GM23248 (cell line): ENCODE data around the gene DCDC1. TPM values are rescaled to one million over a fixed set of nuclear protein-coding genes. Genes with fewer than 3 reads are reported as not detected.

Experiments used
- DNase-seq: peaks from one replicate; pipeline ENCODE4 v3.0.0-alpha.2; 2015
- H2AFZ ChIP-seq: fragments of 200-600 bp; sonication (generic); 2 replicates; pipeline ENCODE4 v1.6.1; 2016; ENCODE audit warnings: antibody characterized with exemption
- H3F3A ChIP-seq: fragments of 200-600 bp; sonication (generic); 2 replicates; pipeline ENCODE4 v1.6.1; 2016; ENCODE audit warnings: mild to moderate bottlenecking, antibody characterized with exemption, mixed run types; ENCODE audit not compliant: insufficient read depth
- H3K27ac ChIP-seq: fragments of 200-600 bp; sonication (generic); 2 replicates; pipeline ENCODE4 v1.5.1; 2016; ENCODE audit warnings: mild to moderate bottlenecking
- H3K27me3 ChIP-seq: fragments of 200-600 bp; sonication (generic); replicated peaks from 2 replicates; pipeline ENCODE4 v1.6.1; 2016; ENCODE audit warnings: mild to moderate bottlenecking; ENCODE audit not compliant: insufficient read depth
- H3K36me3 ChIP-seq: fragments of 200-600 bp; sonication (generic); 2 replicates; pipeline ENCODE4 v1.6.1; 2016; ENCODE audit warnings: low read depth, mild to moderate bottlenecking
- H3K4me1 ChIP-seq: fragments of 200-600 bp; sonication (generic); 2 replicates; pipeline ENCODE4 v1.6.1; 2016; ENCODE audit warnings: mild to moderate bottlenecking; ENCODE audit not compliant: insufficient read depth
- H3K4me2 ChIP-seq: fragments of 200-600 bp; sonication (generic); one replicate; pipeline ENCODE4 v1.6.1; 2016; ENCODE audit warnings: mild to moderate bottlenecking; ENCODE audit not compliant: unreplicated experiment
- H3K4me3 ChIP-seq: fragments of 200-600 bp; sonication (generic); 2 replicates; pipeline ENCODE4 v1.5.1; 2016; ENCODE audit warnings: mild to moderate bottlenecking
- H3K79me2 ChIP-seq: fragments of 200-600 bp; sonication (generic); 2 replicates; pipeline ENCODE4 v1.6.1; 2016; ENCODE audit warnings: mild to moderate bottlenecking; ENCODE audit not compliant: insufficient read depth
- H3K9ac ChIP-seq: fragments of 200-600 bp; sonication (generic); 2 replicates; pipeline ENCODE4 v1.6.1; 2016; ENCODE audit warnings: mild to moderate bottlenecking
- H3K9me2 ChIP-seq: fragments of 200-600 bp; sonication (generic); 2 replicates; pipeline ENCODE4 v1.6.1; 2016; ENCODE audit warnings: mixed run types, mild to moderate bottlenecking, moderate library complexity; ENCODE audit not compliant: insufficient read depth
- H3K9me3 ChIP-seq: fragments of 200-600 bp; sonication (generic); one replicate; pipeline ENCODE4 v1.6.1; 2017; ENCODE audit warnings: low read depth
- H4K20me1 ChIP-seq: fragments of 200-600 bp; sonication (generic); 2 replicates; pipeline ENCODE4 v1.6.0; 2016; ENCODE audit not compliant: insufficient read depth
- EZH2 ChIP-seq: fragments of 200-600 bp; sonication (generic); IDR thresholded peaks from 2 replicates; pipeline ENCODE4 v1.6.1; 2018; ENCODE audit warnings: antibody characterized with exemption, mild to moderate bottlenecking; ENCODE audit not compliant: insufficient read depth, poor library complexity, severe bottlenecking
- EZH2phosphoT487 ChIP-seq: fragments of 200-600 bp; sonication (generic); IDR thresholded peaks from 2 replicates; pipeline ENCODE4 v1.6.1; 2018; ENCODE audit warnings: antibody characterized with exemption, moderate library complexity, mild to moderate bottlenecking, low read depth; ENCODE audit not compliant: insufficient read depth
- WGBS, 2 experiments: methylation state at CpG; one replicate each; pipeline ENCODE4 v1.1.6; 2015 to 2017; ENCODE audit warnings: low lambda C conversion rate in 2 of 2, low coverage in 1 of 2; ENCODE audit errors: missing lambda C conversion rate in 2 of 2; 5-methylcytosine and 5-hydroxymethylcytosine counted together
- in situ Hi-C: fragments of 300-500 bp; cut with MboI; formaldehyde crosslinking; loops from 2 replicates; pipeline ENCODE4 v1.15.0; 2020
- polyA plus RNA-seq: library from polyadenylated mRNA; unstranded; fragments of >200 nt; fragmentation: Nextera tagmentation; extraction: Ambion mirVana; gene quantifications from 2 replicates; pipeline ENCODE4 v1.2.1, GENCODE V29; 2016
- total RNA-seq: library from RNA; depleted of rRNA; stranded (reverse); fragments of >200 nt; shearing (Covaris generic); gene quantifications from 2 replicates; pipeline ENCODE4 v1.2.3, GENCODE V29; 2014

DCDC1 gene
- total and polyA plus RNA-seq, 2 experiments from 2014 or later: not detected

GRCh38 chr11:31247321-31247720, 122.2 kb downstream of the DCDC1 start:
- no peak overlapping the region for H3K27ac ChIP-seq
- no peaks in the 10 kb centered on the region for H3K9me2 ChIP-seq
- DNase-seq: no peak
- H3K9ac ChIP-seq: no peak overlapping the region
- in situ Hi-C loops: loop anchor here (25.0 kb wide), 1 partner anchor 940 kb away; no protein-coding TSS in a partner anchor
- H3K27me3 ChIP-seq: peaks cover 8% of the 10 kb centered on the region; the same call in 1 of the 2 replicates
- H2AFZ ChIP-seq: no peak overlapping the region
- H3K9me3 ChIP-seq: no peaks in the 10 kb centered on the region
- H3K36me3 ChIP-seq: no peaks in the 10 kb centered on the region
- no peak overlapping the region for H3K4me2 ChIP-seq
- H3K79me2 ChIP-seq: no peaks in the 10 kb centered on the region
- no peaks in the 10 kb centered on the region for H3F3A ChIP-seq
- TF ChIP-seq EZH2phosphoT487: no peak
- no peak for TF ChIP-seq EZH2
- H4K20me1 ChIP-seq: no peaks in the 10 kb centered on the region
- no peaks in the 10 kb centered on the region for H3K4me1 ChIP-seq
- no peak overlapping the region for H3K4me3 ChIP-seq
- WGBS, 2 experiments: 67 to 75% methylated on average over 5 of the region's 5 CpGs

GRCh38 chr11:31246451-31247165, 122.9 kb downstream of the DCDC1 start:
- Histone ChIP-seq H3K4me1 (no peaks in the 10 kb centered on the region), H3K9ac (no peak overlapping the region), H3K9me3 (no peaks in the 10 kb centered on the region), H4K20me1 (no peaks in the 10 kb centered on the region), H3K9me2 (no peaks in the 10 kb centered on the region), H2AFZ (no peak overlapping the region), H3K79me2 (no peaks in the 10 kb centered on the region), H3K27ac (no peak overlapping the region), H3K4me3 (no peak overlapping the region), H3F3A (no peaks in the 10 kb centered on the region), H3K4me2 (no peak overlapping the region), H3K27me3 (peaks cover 7% of the 10 kb centered on the region; the same call in 1 of the 2 replicates), H3K36me3 (no peaks in the 10 kb centered on the region)
- 15 to 19% methylated on average over 4 of the region's 4 CpGs for WGBS, 2 experiments
- in situ Hi-C loops: loop anchor here (25.0 kb wide), 1 partner anchor 941 kb away; no protein-coding TSS in a partner anchor
- TF ChIP-seq EZH2phosphoT487 (no peak), EZH2 (no peak)
- peak; percentile 34 for DNase-seq

- in situ Hi-C loops: loop anchor here (25.0 kb wide), 1 partner anchor 944 kb away; no protein-coding TSS in a partner anchor
- no peaks in the 10 kb centered on the region for H3K9me2 ChIP-seq
- H3K36me3 ChIP-seq: no peaks in the 10 kb centered on the region
- H3F3A ChIP-seq: no peaks in the 10 kb centered on the region
- H3K9ac ChIP-seq: no peak overlapping the region
- DNase-seq: no peak
- H3K9me3 ChIP-seq: no peaks in the 10 kb centered on the region
- no peak overlapping the region for H3K27ac ChIP-seq
- WGBS, 2 experiments: 81 to 84% methylated on average over 1 of the region's 1 CpG
- no peaks in the 10 kb centered on the region for H3K79me2 ChIP-seq
- no peaks in the 10 kb centered on the region for H4K20me1 ChIP-seq
- H3K4me3 ChIP-seq: no peak overlapping the region
- H3K27me3 ChIP-seq: no peaks in the 10 kb centered on the region; the same call in 1 of the 2 replicates
- TF ChIP-seq EZH2phosphoT487 (no peak), EZH2 (no peak)
- no peak overlapping the region for H3K4me2 ChIP-seq
- H2AFZ ChIP-seq: no peak overlapping the region
- H3K4me1 ChIP-seq: no peaks in the 10 kb centered on the region
These were observed 125.8 kb downstream of the DCDC1 start for GRCh38 chr11:31243706-31244105.

- 20 to 22% methylated on average over 5 of the region's 5 CpGs for WGBS, 2 experiments
- no peaks in the 10 kb centered on the region for H4K20me1 ChIP-seq
- H3K27me3 ChIP-seq: no peaks in the 10 kb centered on the region; the same call in 1 of the 2 replicates
- H3K4me3 ChIP-seq: no peak overlapping the region
- TF ChIP-seq EZH2phosphoT487 (no peak), EZH2 (no peak)
- H3K9me2 ChIP-seq: no peaks in the 10 kb centered on the region
- H3K36me3 ChIP-seq: no peaks in the 10 kb centered on the region
- no peak overlapping the region for H3K27ac ChIP-seq
- DNase-seq: peak; percentile 39
- no peaks in the 10 kb centered on the region for H3K9me3 ChIP-seq
- in situ Hi-C loops: loop anchor here (25.0 kb wide), 1 partner anchor 947 kb away; no protein-coding TSS in a partner anchor
- H3F3A ChIP-seq: no peaks in the 10 kb centered on the region
- no peak overlapping the region for H3K4me2 ChIP-seq
- H2AFZ ChIP-seq: no peak overlapping the region
- H3K79me2 ChIP-seq: no peaks in the 10 kb centered on the region
- H3K9ac ChIP-seq: no peak overlapping the region
- no peaks in the 10 kb centered on the region for H3K4me1 ChIP-seq
These were observed 129.1 kb downstream of the DCDC1 start for GRCh38 chr11:31240340-31240904.
